Tibial nerve (tissue), 4 donors: ENCODE measurements around the gene TSHZ1.

Experiments used
- EP300 ChIP-seq, 2 donors: sonication (generic); formaldehyde crosslinking; IDR thresholded peaks; one replicate each; pipeline ENCODE4 v1.6.1; 2017; ENCODE audit warnings: antibody characterized with exemption in 2 of 2, mild to moderate bottlenecking in 1 of 2
- POLR2A ChIP-seq, 2 donors: fragments of 450-650 bp; IDR thresholded peaks; one replicate each; pipeline ENCODE4 v1.6.1; 2017; ENCODE audit warnings: antibody characterized with exemption in 2 of 2, mild to moderate bottlenecking in 2 of 2, moderate library complexity in 2 of 2
- TF ChIP-seq, protein P1 (sequence below), 5 experiments: fragments of 200-600 bp in 3 of 5; fragments of 450-650 bp in 2 of 5; sonication (generic) in 3 of 5; IDR thresholded peaks; one replicate each; pipeline ENCODE4 v1.5.1; 2016 to 2019; ENCODE audit warnings: antibody characterized with exemption in 5 of 5, mild to moderate bottlenecking in 3 of 5, moderate library complexity in 2 of 5

DNA sequence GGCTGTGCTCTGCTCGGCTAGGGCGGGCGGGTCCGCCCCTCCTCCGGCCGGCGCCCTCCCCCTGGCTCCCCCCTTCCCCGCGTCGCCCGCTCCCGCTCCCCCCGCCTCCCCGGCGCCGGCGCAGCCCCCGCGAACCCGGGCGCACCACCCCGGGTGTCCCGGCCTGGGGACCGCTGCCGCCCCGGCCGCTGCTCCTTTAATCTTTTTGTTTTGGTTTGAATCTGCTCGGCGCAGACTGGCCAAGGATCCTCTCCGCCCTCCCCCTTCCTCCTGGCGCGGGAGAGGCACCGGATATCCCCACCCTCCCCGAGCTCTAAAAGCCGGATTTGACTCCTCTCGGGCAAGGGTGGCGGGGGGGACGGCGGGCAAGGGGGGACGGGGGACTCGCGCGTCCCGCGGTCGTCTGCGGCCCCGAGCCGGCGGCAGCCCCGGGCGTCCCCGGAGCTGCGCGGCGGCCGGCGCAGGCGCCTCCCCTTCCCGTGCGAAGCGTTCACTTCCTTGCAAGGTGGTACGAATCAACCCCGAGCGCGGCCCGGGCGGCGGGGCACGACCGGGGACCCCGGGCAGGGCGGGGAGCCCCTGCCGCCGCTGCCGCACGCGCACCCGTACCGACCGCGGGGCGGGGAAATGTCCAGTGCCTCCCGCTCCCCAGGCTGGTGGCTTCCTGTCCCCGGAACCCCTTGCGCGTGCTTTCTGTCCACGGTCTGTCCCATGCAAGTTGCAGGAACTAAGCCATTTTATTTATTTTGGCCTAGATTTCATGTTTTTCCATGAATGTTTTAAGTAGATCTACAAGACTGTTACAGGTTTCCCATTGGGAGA is 1.3 kb upstream of the TSHZ1 start, which contains the start of gene PTGR3:
- TF ChIP-seq POLR2A (IDR thresholded peaks at IDR 0.05): peak in 1 of 2 donors; percentile 55
- TF ChIP-seq, protein P1, sequence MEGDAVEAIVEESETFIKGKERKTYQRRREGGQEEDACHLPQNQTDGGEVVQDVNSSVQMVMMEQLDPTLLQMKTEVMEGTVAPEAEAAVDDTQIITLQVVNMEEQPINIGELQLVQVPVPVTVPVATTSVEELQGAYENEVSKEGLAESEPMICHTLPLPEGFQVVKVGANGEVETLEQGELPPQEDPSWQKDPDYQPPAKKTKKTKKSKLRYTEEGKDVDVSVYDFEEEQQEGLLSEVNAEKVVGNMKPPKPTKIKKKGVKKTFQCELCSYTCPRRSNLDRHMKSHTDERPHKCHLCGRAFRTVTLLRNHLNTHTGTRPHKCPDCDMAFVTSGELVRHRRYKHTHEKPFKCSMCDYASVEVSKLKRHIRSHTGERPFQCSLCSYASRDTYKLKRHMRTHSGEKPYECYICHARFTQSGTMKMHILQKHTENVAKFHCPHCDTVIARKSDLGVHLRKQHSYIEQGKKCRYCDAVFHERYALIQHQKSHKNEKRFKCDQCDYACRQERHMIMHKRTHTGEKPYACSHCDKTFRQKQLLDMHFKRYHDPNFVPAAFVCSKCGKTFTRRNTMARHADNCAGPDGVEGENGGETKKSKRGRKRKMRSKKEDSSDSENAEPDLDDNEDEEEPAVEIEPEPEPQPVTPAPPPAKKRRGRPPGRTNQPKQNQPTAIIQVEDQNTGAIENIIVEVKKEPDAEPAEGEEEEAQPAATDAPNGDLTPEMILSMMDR (IDR thresholded peaks at IDR 0.05): peak in 1 of 5 experiments; percentile 11
- TF ChIP-seq EP300 (IDR thresholded peaks at IDR 0.05): peak in 1 of 2 donors; percentile 66
